Measurements from ENCODE around the gene LMF1.
A peak's percentile ranks its signal among the peaks of the same experiment; 100 is the strongest.

Gene LMF1

GRCh38 chr16:990516-991291 lies 19.9 kb upstream of the LMF1 start:
- Histone ChIP-seq H3K9ac (no peak overlapping the region), H3K9me3 (replicated peaks in 1 of 11) (no peaks in the 10 kb centered on the region), H3K27ac (no peak overlapping the region), H4K20me1 (peaks cover 0 to 59% (median 4%) of the 10 kb centered on the region in 11 experiments; a peak in 11 of 22 replicates), H3K4me1 (peaks cover 0 to 16% (median 7%) of the 10 kb centered on the region in 10 experiments; a peak in 11 of 20 replicates), H3K36me3 (no peaks in the 10 kb centered on the region), H3K4me2 (no peak overlapping the region), H3K27me3 (peaks cover 76 to 91% (median 89%) of the 10 kb centered on the region in 11 experiments), H3K4me3 (no peak overlapping the region)
- TF ChIP-seq Cebpa-rat (IDR thresholded peaks at IDR 0.05) = no peak

GRCh38 chr16:989354-989814 lies 18.6 kb upstream of the LMF1 start:
- Histone ChIP-seq H3K4me1 (peaks cover 0 to 22% (median 11%) of the 10 kb centered on the region in 10 experiments; a peak in 11 of 20 replicates), H4K20me1 (peaks cover 0 to 73% (median 8%) of the 10 kb centered on the region in 11 experiments; a peak in 12 of 22 replicates), H3K27ac (no peak overlapping the region), H3K9ac (no peak overlapping the region), H3K36me3 (no peaks in the 10 kb centered on the region), H3K4me3 (no peak overlapping the region), H3K27me3 (peaks cover 70 to 91% (median 89%) of the 10 kb centered on the region in 11 experiments), H3K9me3 (replicated peaks in 1 of 11) (no peaks in the 10 kb centered on the region), H3K4me2 (no peak overlapping the region)
- TF ChIP-seq Cebpa-rat (IDR thresholded peaks at IDR 0.05) = no peak

GRCh38 chr16:988471-989353 lies 17.9 kb upstream of the LMF1 start:
- peaks cover 0 to 22% (median 11%) of the 10 kb centered on the region in 10 experiments; a peak in 11 of 20 replicates for H3K4me1 ChIP-seq
- H3K27me3 ChIP-seq = peaks cover 76 to 96% (median 94%) of the 10 kb centered on the region in 11 experiments
- H3K4me2 ChIP-seq = peak overlapping the region in 2 of 11 experiments; percentile 7 to 25; a peak in 3 of 22 replicates
- H3K27ac ChIP-seq = no peak overlapping the region
- peaks cover 0 to 79% (median 11%) of the 10 kb centered on the region in 11 experiments; a peak in 16 of 22 replicates for H4K20me1 ChIP-seq
- no peak overlapping the region for H3K4me3 ChIP-seq
- H3K9me3 ChIP-seq (replicated peaks in 1 of 11) = no peaks in the 10 kb centered on the region
- H3K36me3 ChIP-seq = no peaks in the 10 kb centered on the region
- H3K9ac ChIP-seq = no peak overlapping the region
- no peak for TF ChIP-seq Cebpa-rat (IDR thresholded peaks at IDR 0.05)

- Histone ChIP-seq H3K27ac (no peak overlapping the region), H4K20me1 (peaks cover 0 to 87% (median 19%) of the 10 kb centered on the region in 11 experiments; a peak in 16 of 22 replicates), H3K4me3 (no peak overlapping the region), H3K36me3 (no peaks in the 10 kb centered on the region), H3K4me1 (peaks cover 0 to 22% (median 11%) of the 10 kb centered on the region in 10 experiments; a peak in 11 of 20 replicates), H3K9me3 (replicated peaks in 1 of 11) (no peaks in the 10 kb centered on the region), H3K9ac (no peak overlapping the region), H3K27me3 (peaks cover 80 to 99% (median 98%) of the 10 kb centered on the region in 11 experiments), H3K4me2 (no peak overlapping the region)
- TF ChIP-seq Cebpa-rat (IDR thresholded peaks at IDR 0.05) = no peak
Measured at GRCh38 chr16:987906-988305, 17.1 kb upstream of the LMF1 start.

- no peak overlapping the region for H3K27ac ChIP-seq
- no peak overlapping the region for H3K4me3 ChIP-seq
- H3K36me3 ChIP-seq = no peaks in the 10 kb centered on the region
- peaks cover 80 to 99% (median 98%) of the 10 kb centered on the region in 11 experiments for H3K27me3 ChIP-seq
- H3K9me3 ChIP-seq (replicated peaks in 1 of 11) = no peaks in the 10 kb centered on the region
- no peak for TF ChIP-seq Cebpa-rat (IDR thresholded peaks at IDR 0.05)
- peaks cover 0 to 24% (median 13%) of the 10 kb centered on the region in 10 experiments; a peak in 16 of 20 replicates for H3K4me1 ChIP-seq
- peaks cover 0 to 92% (median 28%) of the 10 kb centered on the region in 11 experiments; a peak in 17 of 22 replicates for H4K20me1 ChIP-seq
- H3K4me2 ChIP-seq = no peak overlapping the region
- H3K9ac ChIP-seq = no peak overlapping the region
Measured at GRCh38 chr16:986925-987582, 16.3 kb upstream of the LMF1 start.

GRCh38 chr16:986411-986810 lies 15.6 kb upstream of the LMF1 start:
- Histone ChIP-seq H3K36me3 (no peaks in the 10 kb centered on the region), H3K27ac (no peak overlapping the region), H3K4me1 (peaks cover 4 to 29% (median 18%) of the 10 kb centered on the region in 10 experiments; a peak in 17 of 20 replicates), H4K20me1 (peaks cover 0 to 93% (median 32%) of the 10 kb centered on the region in 11 experiments; a peak in 17 of 22 replicates), H3K9ac (no peak overlapping the region), H3K4me3 (no peak overlapping the region), H3K9me3 (replicated peaks in 1 of 11) (no peaks in the 10 kb centered on the region), H3K27me3 (peaks cover 82 to 100% (median 100%) of the 10 kb centered on the region in 11 experiments), H3K4me2 (peak overlapping the region in 6 of 11 experiments; percentile 10 to 63 (median 53); a peak in 10 of 22 replicates)
- TF ChIP-seq Cebpa-rat (IDR thresholded peaks at IDR 0.05) = no peak

GRCh38 chr16:985646-986400 lies 15.0 kb upstream of the LMF1 start:
- Histone ChIP-seq H3K4me2 (peak overlapping the region in 7 of 11 experiments; percentile 10 to 63 (median 51); a peak in 11 of 22 replicates), H4K20me1 (peaks cover 0 to 90% (median 32%) of the 10 kb centered on the region in 11 experiments; a peak in 17 of 22 replicates), H3K4me1 (peaks cover 4 to 32% (median 21%) of the 10 kb centered on the region in 10 experiments; a peak in 17 of 20 replicates), H3K27me3 (peaks cover 84 to 100% (median 100%) of the 10 kb centered on the region in 11 experiments), H3K36me3 (no peaks in the 10 kb centered on the region), H3K9ac (no peak overlapping the region), H3K27ac (no peak overlapping the region), H3K9me3 (replicated peaks in 1 of 11) (no peaks in the 10 kb centered on the region), H3K4me3 (no peak overlapping the region)
- no peak for TF ChIP-seq Cebpa-rat (IDR thresholded peaks at IDR 0.05)
